Nephron progenitor cell (in vitro differentiated cells): Measurements from ENCODE around the gene LRRTM2.
"Not testable (repeated sequence)": the region's sequence is repeated elsewhere in the genome, so short reads cannot be mapped to it uniquely, and the experiment has no call there.

Source experiments
- DNase-seq: peaks from one replicate; pipeline ENCODE4 v3.0.0; 2021
- H3K27ac Mint-ChIP-seq: 2 replicates; pipeline ENCODE4 v1.8.0; 2021; ENCODE audit warnings: mild to moderate bottlenecking, moderate library complexity, mixed read lengths
- H3K27me3 Mint-ChIP-seq: 2 replicates; pipeline ENCODE4 v1.8.0; 2021; ENCODE audit warnings: mild to moderate bottlenecking, low read depth, mixed read lengths; ENCODE audit not compliant: poor library complexity
- H3K36me3 Mint-ChIP-seq: 2 replicates; pipeline ENCODE4 v1.8.0; 2021; ENCODE audit warnings: low read depth, mixed read lengths
- H3K4me1 Mint-ChIP-seq: 2 replicates; pipeline ENCODE4 v1.8.0; 2021; ENCODE audit warnings: mixed read lengths
- H3K4me3 Mint-ChIP-seq: 2 replicates; pipeline ENCODE4 v1.8.0; 2021; ENCODE audit warnings: mild to moderate bottlenecking, moderate library complexity, mixed read lengths
- H3K9me3 Mint-ChIP-seq: 2 replicates; pipeline ENCODE4 v1.8.0; 2021; ENCODE audit warnings: mild to moderate bottlenecking, moderate library complexity, mixed read lengths
- CTCF ChIP-seq: fragments of 200-600 bp; sonication (generic); IDR thresholded peaks from 2 replicates; pipeline ENCODE4 v1.5.0; 2021; ENCODE audit warnings: antibody characterized with exemption

LRRTM2 gene, protein sequence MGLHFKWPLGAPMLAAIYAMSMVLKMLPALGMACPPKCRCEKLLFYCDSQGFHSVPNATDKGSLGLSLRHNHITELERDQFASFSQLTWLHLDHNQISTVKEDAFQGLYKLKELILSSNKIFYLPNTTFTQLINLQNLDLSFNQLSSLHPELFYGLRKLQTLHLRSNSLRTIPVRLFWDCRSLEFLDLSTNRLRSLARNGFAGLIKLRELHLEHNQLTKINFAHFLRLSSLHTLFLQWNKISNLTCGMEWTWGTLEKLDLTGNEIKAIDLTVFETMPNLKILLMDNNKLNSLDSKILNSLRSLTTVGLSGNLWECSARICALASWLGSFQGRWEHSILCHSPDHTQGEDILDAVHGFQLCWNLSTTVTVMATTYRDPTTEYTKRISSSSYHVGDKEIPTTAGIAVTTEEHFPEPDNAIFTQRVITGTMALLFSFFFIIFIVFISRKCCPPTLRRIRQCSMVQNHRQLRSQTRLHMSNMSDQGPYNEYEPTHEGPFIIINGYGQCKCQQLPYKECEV

DNA sequence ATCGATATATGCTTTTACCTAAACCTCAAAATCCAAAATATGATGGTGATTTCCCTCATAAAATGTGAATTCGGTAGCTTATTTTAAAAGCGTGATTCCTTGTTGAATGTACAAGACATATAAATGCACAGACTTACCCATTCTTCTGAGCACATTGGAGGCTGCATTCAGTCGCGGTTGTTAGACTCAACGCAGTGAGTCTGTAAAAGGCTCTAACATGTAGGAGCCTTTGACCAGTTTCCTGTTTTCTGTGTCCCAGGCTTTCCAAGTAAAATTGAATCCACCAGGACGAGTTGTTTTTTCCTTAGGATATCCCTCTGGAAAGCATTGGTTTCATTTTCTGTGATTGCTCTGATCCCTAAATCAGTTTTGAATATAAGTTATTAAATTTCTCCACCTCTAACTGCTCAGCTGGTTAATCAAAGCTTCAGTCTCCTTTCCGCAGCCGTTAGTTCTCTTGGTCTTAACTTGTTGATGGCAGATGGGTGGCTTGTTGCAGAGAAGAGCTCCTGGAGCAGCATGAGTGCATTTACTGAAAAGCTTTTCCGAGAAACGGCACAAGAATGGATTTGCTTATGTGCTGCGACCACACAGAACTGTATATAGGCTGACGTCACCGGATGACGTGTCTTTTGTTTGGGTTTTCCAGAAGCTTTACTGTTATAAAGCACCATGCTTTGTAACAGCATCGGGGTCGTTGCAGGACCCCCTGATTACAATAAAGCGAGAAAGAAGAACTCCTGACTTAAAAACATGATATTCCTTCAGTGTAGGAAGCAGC lies at the start of gene LRRTM2:
LRRTM2 (minus strand) TSS at position 565 of the 781 bp plus-strand sequence; CDS start at position 141, 424 bp downstream.
- H3K4me1 Mint-ChIP-seq, result peaks cover 64% of the 10 kb centered on the region
- H3K9me3 Mint-ChIP-seq, result peaks cover 5% of the 10 kb centered on the region
- peaks cover 48% of the 10 kb centered on the region for H3K36me3 Mint-ChIP-seq
- peak within 1 kb of the TSS; percentile 94 for H3K27ac Mint-ChIP-seq
- H3K4me3 Mint-ChIP-seq, result peak within 1 kb of the TSS; percentile 12
- H3K27me3 Mint-ChIP-seq, result no peaks in the 10 kb centered on the region
- TF ChIP-seq CTCF, result no peak
- DNase-seq, result no peak

- Mint-ChIP-seq H3K4me3 (no peak overlapping the region), H3K27ac (peak overlapping the region; percentile 88), H3K27me3 (no peaks in the 10 kb centered on the region), H3K36me3 (peaks cover 54% of the 10 kb centered on the region), H3K9me3 (no peaks in the 10 kb centered on the region), H3K4me1 (peaks cover 8% of the 10 kb centered on the region)
- TF ChIP-seq CTCF, result no peak
- DNase-seq, result no peak
Observed at GRCh38 chr5:138922494-138922893, 47.4 kb upstream of the LRRTM2 start.

- not testable (repeated sequence) for H3K9me3 Mint-ChIP-seq, H3K27ac Mint-ChIP-seq, H3K4me3 Mint-ChIP-seq, H3K27me3 Mint-ChIP-seq, DNase-seq, H3K4me1 Mint-ChIP-seq
- H3K36me3 Mint-ChIP-seq, result peaks cover 43% of the 10 kb centered on the region
Observed at GRCh38 chr5:138921362-138921761, 46.2 kb upstream of the LRRTM2 start.

DNA sequence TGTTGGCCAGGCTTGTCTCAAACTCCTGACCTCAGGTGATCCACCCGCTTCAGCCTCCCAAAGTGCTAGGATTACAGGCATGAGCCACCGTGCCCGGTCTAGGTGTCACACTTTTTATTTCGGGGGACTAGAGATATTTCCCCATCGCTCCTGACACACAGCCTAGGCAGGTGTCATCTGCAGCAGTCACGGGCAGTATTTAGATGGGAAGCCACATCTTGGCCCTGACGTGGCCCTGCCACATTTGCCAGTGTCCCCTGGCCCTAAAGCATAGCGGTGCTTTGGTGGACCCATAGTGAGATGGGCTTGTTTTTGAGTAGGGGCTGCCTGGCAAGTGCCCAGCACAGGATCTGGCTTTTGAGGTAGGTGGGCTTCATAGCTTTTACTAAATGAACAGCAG lies 45.0 kb upstream of the LRRTM2 start:
- peak overlapping the region; percentile 54 for H3K27ac Mint-ChIP-seq
- H3K36me3 Mint-ChIP-seq, result peaks cover 43% of the 10 kb centered on the region
- DNase-seq, result no peak
- peaks cover 4% of the 10 kb centered on the region for H3K27me3 Mint-ChIP-seq
- no peaks in the 10 kb centered on the region for H3K9me3 Mint-ChIP-seq
- TF ChIP-seq CTCF, result no peak
- peaks cover 8% of the 10 kb centered on the region for H3K4me1 Mint-ChIP-seq
- H3K4me3 Mint-ChIP-seq, result no peak overlapping the region

GRCh38 chr5:138918686-138919085 lies 43.6 kb upstream of the LRRTM2 start:
- Mint-ChIP-seq H3K4me1 (peaks cover 8% of the 10 kb centered on the region), H3K9me3 (no peaks in the 10 kb centered on the region), H3K27ac (no peak overlapping the region), H3K4me3 (no peak overlapping the region), H3K27me3 (peaks cover 4% of the 10 kb centered on the region), H3K36me3 (peaks cover 51% of the 10 kb centered on the region)
- TF ChIP-seq CTCF, result no peak
- no peak for DNase-seq

DNA sequence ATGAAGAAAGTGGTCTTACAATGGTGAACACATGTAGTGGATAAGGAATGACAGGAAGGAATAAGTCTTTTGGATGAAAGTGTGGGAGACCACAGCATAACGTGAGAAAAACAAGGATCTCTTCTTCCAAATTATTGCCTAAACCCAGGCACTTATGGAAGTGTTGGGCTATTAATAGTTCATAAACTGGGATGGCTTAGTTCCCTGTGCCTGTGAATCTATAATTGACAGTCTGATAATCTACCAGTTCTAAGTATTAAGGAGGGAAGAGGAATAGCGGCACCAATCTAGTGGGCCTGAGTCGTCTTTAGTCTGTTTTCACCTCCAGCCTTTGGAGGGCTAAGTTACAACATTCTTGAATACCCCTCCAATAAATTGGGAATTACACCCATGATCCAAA lies 39.2 kb upstream of the LRRTM2 start:
- TF ChIP-seq CTCF, result no peak
- Mint-ChIP-seq H3K9me3 (no peaks in the 10 kb centered on the region), H3K36me3 (peaks cover 62% of the 10 kb centered on the region), H3K4me1 (peaks cover 24% of the 10 kb centered on the region), H3K27ac (peak overlapping the region; percentile 14), H3K4me3 (no peak overlapping the region), H3K27me3 (peaks cover 4% of the 10 kb centered on the region)
- DNase-seq, result no peak
